Measurements from ENCODE around the gene DGCR6L. TPM values are rescaled to one million over a fixed set of nuclear protein-coding genes. Genes with fewer than 3 reads are reported as not detected.
"Not testable (repeated sequence)": the region's sequence is repeated elsewhere in the genome, so short reads cannot be mapped to it uniquely, and the experiment has no call there.

The DGCR6L gene
- total RNA-seq, 2 donors from 2014 or later, result 101 to 109 TPM

GRCh38 chr22:20305894-20306645 is 13.8 kb downstream of the DGCR6L start:
- no peak for DNase-seq (ENCODE audit: low spot score)
- Histone ChIP-seq H3K4me3 (no peak overlapping the region), H3K27me3 (replicated peaks; ENCODE audit: insufficient read depth) (no peaks in the 10 kb centered on the region), H3K27ac (no peak overlapping the region), H3K4me1 (replicated peaks) (no peaks in the 10 kb centered on the region), H3K36me3 (no peaks in the 10 kb centered on the region), H3K9me3 (no peaks in the 10 kb centered on the region)
- no peak for TF ChIP-seq POLR2AphosphoS5 (IDR thresholded peaks at IDR 0.05)
- no peak for TF ChIP-seq POLR2A (IDR thresholded peaks at IDR 0.05)
- TF ChIP-seq, protein P1, sequence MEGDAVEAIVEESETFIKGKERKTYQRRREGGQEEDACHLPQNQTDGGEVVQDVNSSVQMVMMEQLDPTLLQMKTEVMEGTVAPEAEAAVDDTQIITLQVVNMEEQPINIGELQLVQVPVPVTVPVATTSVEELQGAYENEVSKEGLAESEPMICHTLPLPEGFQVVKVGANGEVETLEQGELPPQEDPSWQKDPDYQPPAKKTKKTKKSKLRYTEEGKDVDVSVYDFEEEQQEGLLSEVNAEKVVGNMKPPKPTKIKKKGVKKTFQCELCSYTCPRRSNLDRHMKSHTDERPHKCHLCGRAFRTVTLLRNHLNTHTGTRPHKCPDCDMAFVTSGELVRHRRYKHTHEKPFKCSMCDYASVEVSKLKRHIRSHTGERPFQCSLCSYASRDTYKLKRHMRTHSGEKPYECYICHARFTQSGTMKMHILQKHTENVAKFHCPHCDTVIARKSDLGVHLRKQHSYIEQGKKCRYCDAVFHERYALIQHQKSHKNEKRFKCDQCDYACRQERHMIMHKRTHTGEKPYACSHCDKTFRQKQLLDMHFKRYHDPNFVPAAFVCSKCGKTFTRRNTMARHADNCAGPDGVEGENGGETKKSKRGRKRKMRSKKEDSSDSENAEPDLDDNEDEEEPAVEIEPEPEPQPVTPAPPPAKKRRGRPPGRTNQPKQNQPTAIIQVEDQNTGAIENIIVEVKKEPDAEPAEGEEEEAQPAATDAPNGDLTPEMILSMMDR (IDR thresholded peaks at IDR 0.05), result no peak
- intact Hi-C loops (cut with DNase I), result no loop called here
- 79% methylated on average over 21 of the region's 21 CpGs for WGBS

DNA sequence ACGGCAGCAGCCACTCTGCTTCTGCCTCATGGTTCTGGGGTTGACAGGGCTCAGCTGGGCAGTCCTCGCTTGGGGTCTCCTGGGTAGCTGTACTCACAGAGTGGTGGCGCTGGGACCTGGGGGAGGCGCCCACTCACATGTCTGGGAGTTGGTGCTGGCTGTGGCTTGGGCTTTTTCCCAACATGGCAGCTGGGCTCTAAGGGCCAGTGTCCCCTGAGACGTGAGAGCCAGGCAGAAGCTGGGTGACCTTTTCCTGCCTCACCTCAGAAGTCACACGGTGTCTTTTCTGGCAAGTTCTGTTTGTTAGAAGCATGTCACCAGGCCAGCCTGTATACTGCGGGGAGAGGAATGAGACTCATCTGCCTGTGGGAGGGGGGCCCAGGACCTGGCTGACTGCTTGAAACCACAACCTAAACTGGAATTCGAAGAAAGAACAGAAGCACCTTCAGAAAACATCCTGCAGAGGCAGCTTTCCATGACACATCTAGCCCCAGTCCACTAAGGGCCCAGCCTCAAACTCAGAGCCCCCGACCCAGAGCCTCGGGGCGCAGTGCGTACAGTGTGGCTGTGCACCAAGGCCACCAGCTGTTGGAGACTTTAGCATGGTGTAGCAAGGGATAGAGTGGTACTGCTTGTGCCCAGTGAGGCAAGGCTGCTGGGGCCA is 14.5 kb downstream of the DGCR6L start:
- H3K9me3 ChIP-seq; H3K27ac ChIP-seq; intact Hi-C loops (cut with DNase I); H3K27me3 ChIP-seq (replicated peaks; ENCODE audit: insufficient read depth); H3K36me3 ChIP-seq; H3K4me1 ChIP-seq (replicated peaks); DNase-seq (ENCODE audit: low spot score); H3K4me3 ChIP-seq: not testable (repeated sequence)
- 85% methylated on average over 10 of the region's 12 CpGs for WGBS

DNA sequence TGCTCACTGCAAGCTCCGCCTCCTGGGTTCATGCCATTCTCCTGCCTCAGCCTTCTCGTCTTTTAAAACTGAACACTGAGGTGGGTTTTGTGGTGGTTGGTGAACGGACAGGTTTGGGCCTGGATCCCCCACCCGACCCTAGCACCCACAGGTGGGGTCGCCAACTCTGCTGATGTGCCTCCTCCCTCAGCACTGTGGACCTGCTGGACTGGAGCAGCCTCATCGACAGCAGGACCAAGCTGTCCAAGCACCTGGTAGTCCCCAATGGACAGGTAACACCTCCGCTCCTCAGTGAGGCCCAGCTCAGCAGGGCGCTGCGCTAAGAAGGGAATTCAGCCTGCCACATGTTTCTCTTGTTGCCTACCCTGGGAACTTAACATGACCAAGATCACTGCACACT is 15.2 kb downstream of the DGCR6L start:
- TF ChIP-seq, protein P1 (IDR thresholded peaks at IDR 0.05), result no peak
- TF ChIP-seq POLR2AphosphoS5 (IDR thresholded peaks at IDR 0.05) (no peak), POLR2A (IDR thresholded peaks at IDR 0.05) (no peak)
- H3K4me3 ChIP-seq, result no peak overlapping the region
- WGBS, result 79% methylated on average over 9 of the region's 9 CpGs
- H3K36me3 ChIP-seq, result no peaks in the 10 kb centered on the region
- DNase-seq (ENCODE audit: low spot score), result no peak
- H3K27ac ChIP-seq, result no peak overlapping the region
- no peaks in the 10 kb centered on the region for H3K9me3 ChIP-seq
- H3K27me3 ChIP-seq (replicated peaks; ENCODE audit: insufficient read depth), result no peaks in the 10 kb centered on the region
- intact Hi-C loops (cut with DNase I), result no loop called here
- H3K4me1 ChIP-seq (replicated peaks), result no peaks in the 10 kb centered on the region

DNA sequence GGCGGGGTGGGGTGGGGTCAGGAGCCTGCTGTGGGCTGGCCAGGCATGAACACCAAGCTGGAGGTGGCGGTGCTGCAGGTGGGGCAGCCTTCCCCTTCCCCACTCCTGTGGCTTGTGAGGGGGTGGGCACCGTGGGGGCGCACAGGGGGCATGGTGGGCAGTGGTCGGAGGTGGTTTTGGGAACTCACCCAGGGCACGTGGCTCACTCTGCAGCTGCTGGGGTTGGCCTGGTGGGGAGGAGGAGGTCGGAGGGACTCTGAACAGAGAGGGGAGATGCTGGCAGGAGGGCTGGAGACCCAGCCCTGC is 16.7 kb downstream of the DGCR6L start:
- H3K4me3 ChIP-seq; H3K27me3 ChIP-seq (replicated peaks; ENCODE audit: insufficient read depth); DNase-seq (ENCODE audit: low spot score); intact Hi-C loops (cut with DNase I); H3K9me3 ChIP-seq; H3K27ac ChIP-seq; H3K4me1 ChIP-seq (replicated peaks); H3K36me3 ChIP-seq: not testable (repeated sequence)
- 74% methylated on average over 7 of the region's 7 CpGs for WGBS

GRCh38 chr22:20302438-20303228 is 17.2 kb downstream of the DGCR6L start:
- WGBS, result 83% methylated on average over 10 of the region's 13 CpGs
- TF ChIP-seq, protein P1 (IDR thresholded peaks at IDR 0.05), result no peak
- TF ChIP-seq POLR2AphosphoS5 (IDR thresholded peaks at IDR 0.05) (no peak), POLR2A (IDR thresholded peaks at IDR 0.05) (no peak)
- Histone ChIP-seq H3K9me3 (no peaks in the 10 kb centered on the region), H3K4me1 (replicated peaks) (no peaks in the 10 kb centered on the region), H3K27ac (no peak overlapping the region), H3K27me3 (replicated peaks; ENCODE audit: insufficient read depth) (no peaks in the 10 kb centered on the region), H3K36me3 (no peaks in the 10 kb centered on the region), H3K4me3 (no peak overlapping the region)
- intact Hi-C loops (cut with DNase I), result no loop called here
- DNase-seq (ENCODE audit: low spot score), result no peak
